Measurements from ENCODE around the gene PLPP3. TPM values are rescaled to one million over a fixed set of nuclear protein-coding genes. Genes with fewer than 3 reads are reported as not detected.
A peak's percentile ranks its signal among the peaks of the same experiment; 100 is the strongest.

Gene PLPP3
- total and polyA plus RNA-seq, 9 of the 15 experiments (the other 6 are each of a cell fraction or from before 2014, with no cell fraction given): 0.07 to 0.54 (median 0.20) TPM

- TF ChIP-seq E2F6 (IDR thresholded peaks at IDR 0.05; ENCODE audit: borderline replicate concordance in 1 of 2, extremely low read depth in 1 of 2, insufficient read depth in 1 of 2, insufficient read length in 1 of 2, low read depth in 1 of 2, low read length in 1 of 2, poor library complexity in 1 of 2, severe bottlenecking in 1 of 2) (no peak), THAP7 (CRISPR knock-in tag; IDR thresholded peaks at IDR 0.05) (no peak), SMARCA4 (IDR thresholded peaks at IDR 0.05) (peak; percentile 88), CHCHD3 (CRISPR knock-in tag; IDR thresholded peaks at IDR 0.05) (no peak), IFI16 (CRISPR knock-in tag; IDR thresholded peaks at IDR 0.05) (no peak), GATAD2A (IDR thresholded peaks at IDR 0.05) (0 out of 2 replicates have a peak, but pooled peaks have one; percentile 71), MECOM (CRISPR knock-in tag; IDR thresholded peaks at IDR 0.05) (no peak), ATF7 (IDR thresholded peaks at IDR 0.05) (peak; percentile 9; the same call in 1 of the 2 replicates), SP1 (CRISPR knock-in tag; IDR thresholded peaks at IDR 0.05) (no peak), ZFP1 (CRISPR knock-in tag; IDR thresholded peaks at IDR 0.05) (no peak), NR3C1 (CRISPR knock-in tag; IDR thresholded peaks at IDR 0.05) (no peak), TAF7 (tag; IDR thresholded peaks at IDR 0.05) (no peak), ZNF586 (CRISPR knock-in tag; conservative IDR thresholded peaks at IDR 0.05) (no peak), SIN3A (IDR thresholded peaks at IDR 0.05; ENCODE audit: borderline replicate concordance in 2 of 2, control insufficient read depth in 1 of 2, low read depth in 2 of 2, low read length in 2 of 2) (no peak), POLR2B (IDR thresholded peaks at IDR 0.05; ENCODE audit: low read depth, partially characterized antibody) (peak; percentile 57), NR2C1 (IDR thresholded peaks at IDR 0.05) (peak; percentile 51), NR2C1 (tag; IDR thresholded peaks at IDR 0.05) (peak; percentile 52), HNRNPH1 (optimal IDR thresholded peaks at IDR 0.05; ENCODE audit: low read depth, low read length) (no peak), CC2D1A (IDR thresholded peaks at IDR 0.05) (no peak), ZNF384 (IDR thresholded peaks at IDR 0.05; ENCODE audit: low read depth, low read length) (no peak), ETV6 (IDR thresholded peaks at IDR 0.05; ENCODE audit: borderline replicate concordance in 1 of 2, low read depth in 2 of 2, low read length in 1 of 2) (peak in 1 of 2 experiments; percentile 77; a peak in 2 of 4 replicates), ETV6 (CRISPR knock-in tag; IDR thresholded peaks at IDR 0.05; ENCODE audit: borderline replicate concordance) (no peak), SMAD3 (CRISPR knock-in tag; conservative IDR thresholded peaks at IDR 0.05) (no peak), SMAD1 (IDR thresholded peaks at IDR 0.05; ENCODE audit: low read depth, low read length, partially characterized antibody) (no peak), TAF1 (IDR thresholded peaks at IDR 0.05; ENCODE audit: control insufficient read depth, extremely low read depth, insufficient read depth, low read length, severe bottlenecking) (peak; percentile 19), RUNX1 (IDR thresholded peaks at IDR 0.05; ENCODE audit: low read depth) (no peak), ZNF780A (CRISPR knock-in tag; IDR thresholded peaks at IDR 0.05) (no peak), TCF15 (CRISPR knock-in tag; IDR thresholded peaks at IDR 0.05) (no peak), ZNF75A (CRISPR knock-in tag; IDR thresholded peaks at IDR 0.05) (no peak), NR2C2 (CRISPR knock-in tag; IDR thresholded peaks at IDR 0.05) (no peak), NR2C2 (tag; IDR thresholded peaks at IDR 0.05) (peak; percentile 83)
Observed at GRCh38 chr1:56516539-56517252, 62.7 kb downstream of the PLPP3 start (continued).
